Smooth muscle cell of the brain vasculature (primary cell): ENCODE measurements around the gene SSR4.
A peak's percentile ranks its signal among the peaks of the same experiment; 100 is the strongest.
"Not testable (repeated sequence)": the region's sequence is repeated elsewhere in the genome, so short reads cannot be mapped to it uniquely, and the experiment has no call there.

Experiments
- DNase-seq: peaks from one replicate; pipeline ENCODE4 v3.0.0-alpha.2; 2012; ENCODE audit warnings: low read depth, low spot score

Gene SSR4

GRCh38 chrX:153794018-153794896, at the start of gene SSR4, which contains the start of gene IDH3G:
Gene SSR4, plus strand, starts transcription at chrX:153794668. Its CDS starts 20 bp downstream, at chrX:153794688.
Gene IDH3G, minus strand, starts transcription at chrX:153794375. Its CDS starts 49 bp downstream, at chrX:153794326.
- peak; percentile 81 for DNase-seq

GRCh38 chrX:153745067-153745433, 49.4 kb upstream of the SSR4 start:
- not testable (repeated sequence) for DNase-seq

GRCh38 chrX:153746359-153746758, 48.1 kb upstream of the SSR4 start:
- DNase-seq, result no peak

GRCh38 chrX:153746991-153747390, 47.5 kb upstream of the SSR4 start:
- not testable (repeated sequence) for DNase-seq

- not testable (repeated sequence) for DNase-seq
These were observed 45.5 kb upstream of the SSR4 start for GRCh38 chrX:153749017-153749416.

- DNase-seq, result no peak
These were observed 44.2 kb upstream of the SSR4 start for GRCh38 chrX:153750127-153750774.

- no peak for DNase-seq
These were observed 39.3 kb upstream of the SSR4 start for GRCh38 chrX:153755136-153755535.

- no peak for DNase-seq
These were observed 32.6 kb upstream of the SSR4 start for GRCh38 chrX:153761863-153762262.

GRCh38 chrX:153762626-153763173, 31.8 kb upstream of the SSR4 start:
- DNase-seq, result no peak

GRCh38 chrX:153763298-153763932, 31.1 kb upstream of the SSR4 start:
- DNase-seq, result no peak

GRCh38 chrX:153763989-153764755, 30.3 kb upstream of the SSR4 start, which contains the start of gene PLXNB3:
Gene PLXNB3, plus strand, starts transcription at chrX:153764249. Its CDS starts 1,287 bp downstream, at chrX:153765536.
- no peak for DNase-seq

GRCh38 chrX:153764786-153765137, 29.7 kb upstream of the SSR4 start:
- no peak for DNase-seq

GRCh38 chrX:153765138-153766079, 29.1 kb upstream of the SSR4 start:
- no peak for DNase-seq

GRCh38 chrX:153766098-153766817, 28.2 kb upstream of the SSR4 start:
- DNase-seq, result no peak

- no peak for DNase-seq
These were observed 27.4 kb upstream of the SSR4 start for GRCh38 chrX:153766871-153767673.

- DNase-seq, result no peak
These were observed 26.8 kb upstream of the SSR4 start for GRCh38 chrX:153767674-153768055.

GRCh38 chrX:153768311-153769157, 25.9 kb upstream of the SSR4 start:
- no peak for DNase-seq
